ENCODE data around the gene VIPAS39.

VIPAS39 gene

DNA sequence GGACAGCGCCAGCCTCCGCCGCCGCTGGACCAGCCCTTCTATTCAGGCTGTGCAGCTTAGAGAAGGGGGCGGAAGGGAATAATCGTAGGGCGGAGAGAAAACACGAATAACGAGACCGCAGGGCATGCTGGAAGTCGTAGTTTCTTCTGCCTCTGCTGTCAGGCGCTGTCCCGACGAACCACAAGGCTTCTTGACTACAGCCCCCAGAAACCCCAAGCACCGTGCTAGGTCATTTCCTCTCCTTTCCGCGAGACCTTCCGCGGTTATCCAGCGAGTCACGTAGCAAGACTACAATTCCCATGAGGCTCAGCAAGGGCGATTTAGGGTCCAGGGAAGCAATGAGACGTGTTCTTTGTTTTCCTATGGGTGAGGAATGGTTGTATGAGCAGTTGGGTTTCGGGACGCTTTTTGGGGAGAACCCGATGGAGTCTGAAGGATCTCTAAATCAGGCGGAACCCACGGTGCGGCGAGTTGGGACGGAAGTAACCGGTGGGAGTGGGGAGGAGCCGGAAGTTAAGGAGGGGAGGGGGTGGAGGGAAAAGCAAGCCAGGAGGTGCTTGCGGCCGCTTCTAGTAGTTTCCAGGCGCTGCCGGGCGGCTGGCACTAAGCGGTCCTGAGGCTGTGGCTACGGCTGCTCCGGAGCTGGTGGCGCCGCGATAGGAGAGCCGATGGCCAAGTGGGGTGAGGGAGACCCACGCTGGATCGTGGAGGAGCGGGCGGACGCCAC, at the start of gene VIPAS39, which contains the start of gene AHSA1:
VIPAS39 (minus strand) TSS at position 80 of the 727 bp plus-strand sequence. CDS start 3,499 bp downstream, outside the sequence.
AHSA1 (plus strand) TSS at position 572 of the 727 bp plus-strand sequence; CDS start at position 669, 97 bp downstream.
- DNase-seq (ENCODE audit: low spot score): peak; percentile 96

- no peak for DNase-seq (ENCODE audit: low spot score)
Measured at GRCh38 chr14:77505031-77505430, 47.6 kb upstream of the VIPAS39 start.

DNA sequence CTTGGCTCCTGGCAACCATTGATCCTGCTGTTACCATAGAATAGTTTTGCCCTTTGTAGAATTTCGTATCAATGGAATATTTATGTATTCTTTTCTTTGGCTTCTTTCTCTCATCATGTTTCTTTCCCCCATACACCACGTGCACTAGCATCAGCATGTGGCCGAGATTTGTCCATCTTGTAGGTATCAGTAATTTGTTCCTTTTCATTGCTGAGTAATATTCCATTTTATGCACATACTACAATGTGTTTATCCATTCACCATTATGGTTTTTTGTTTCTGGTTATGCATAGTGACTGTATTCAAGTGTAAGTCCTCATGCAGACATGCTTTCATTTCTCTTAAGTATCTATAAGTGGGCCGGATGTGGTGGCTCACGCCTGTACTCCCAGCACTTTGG, 45.7 kb upstream of the VIPAS39 start:
- no peak for DNase-seq (ENCODE audit: low spot score)

GRCh38 chr14:77502109-77502782, 44.8 kb upstream of the VIPAS39 start:
- no peak for DNase-seq (ENCODE audit: low spot score)

GRCh38 chr14:77498984-77499527, 41.7 kb upstream of the VIPAS39 start:
- DNase-seq (ENCODE audit: low spot score): peak; percentile 51

- DNase-seq (ENCODE audit: low spot score): peak; percentile 87
Measured at GRCh38 chr14:77498120-77498979, 40.9 kb upstream of the VIPAS39 start, which contains the start of gene ISM2. TSS of gene ISM2 (minus strand) at chr14:77498816. CDS start at chr14:77498793, 23 bp downstream.

GRCh38 chr14:77495334-77495733, 37.9 kb upstream of the VIPAS39 start:
- DNase-seq (ENCODE audit: low spot score): no peak

GRCh38 chr14:77491056-77491455, 33.7 kb upstream of the VIPAS39 start:
- DNase-seq (ENCODE audit: low spot score): no peak

- no peak for DNase-seq (ENCODE audit: low spot score)
Measured at GRCh38 chr14:77490347-77490986, 33.1 kb upstream of the VIPAS39 start.

- no peak for DNase-seq (ENCODE audit: low spot score)
Measured at GRCh38 chr14:77489041-77489440, 31.6 kb upstream of the VIPAS39 start.

DNA sequence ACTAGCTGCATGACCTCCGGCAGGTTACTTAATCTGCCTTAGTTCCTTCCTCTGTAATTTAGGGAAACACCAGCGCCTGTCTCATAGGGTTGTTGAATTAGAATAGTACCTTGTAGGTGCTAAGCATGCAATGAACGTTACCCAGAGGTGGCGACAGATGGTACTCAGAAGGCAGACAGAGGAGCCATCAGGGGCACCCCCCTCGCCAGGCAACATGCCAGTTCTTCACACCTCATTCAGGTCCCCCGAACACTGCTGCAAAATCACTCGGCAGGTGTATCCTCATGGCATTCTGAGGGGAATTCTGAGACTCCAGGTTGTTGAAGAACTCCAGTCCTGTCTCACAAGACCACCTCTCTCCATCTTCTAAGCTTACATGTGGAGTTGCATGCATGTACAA, 31.2 kb upstream of the VIPAS39 start:
- DNase-seq (ENCODE audit: low spot score): no peak

- DNase-seq (ENCODE audit: low spot score): peak; percentile 84
Measured at GRCh38 chr14:77485901-77486678, 28.7 kb upstream of the VIPAS39 start.

- peak; percentile 53 for DNase-seq (ENCODE audit: low spot score)
Measured at GRCh38 chr14:77485256-77485655, 27.9 kb upstream of the VIPAS39 start.

DNA sequence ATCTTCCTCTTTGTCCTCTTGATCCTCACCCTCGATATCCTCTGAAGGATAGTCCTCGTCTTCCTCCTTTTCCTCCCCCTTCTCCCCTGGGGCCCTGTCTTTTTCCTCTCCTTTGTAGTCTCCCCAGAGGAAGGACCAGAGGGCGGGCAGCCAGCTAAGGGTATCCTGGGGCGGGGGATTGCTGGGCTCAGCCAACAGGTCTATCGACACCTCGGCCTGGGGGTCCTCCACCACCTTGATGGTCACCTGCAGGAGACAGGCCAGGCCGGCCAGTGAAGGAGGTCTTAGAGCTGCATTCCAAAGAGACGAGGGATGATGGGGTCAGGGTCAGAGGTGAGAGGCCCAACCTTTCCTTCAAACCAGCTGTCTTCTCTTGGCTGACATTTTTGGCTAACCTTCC, 25.0 kb upstream of the VIPAS39 start:
- DNase-seq (ENCODE audit: low spot score): no peak

DNA sequence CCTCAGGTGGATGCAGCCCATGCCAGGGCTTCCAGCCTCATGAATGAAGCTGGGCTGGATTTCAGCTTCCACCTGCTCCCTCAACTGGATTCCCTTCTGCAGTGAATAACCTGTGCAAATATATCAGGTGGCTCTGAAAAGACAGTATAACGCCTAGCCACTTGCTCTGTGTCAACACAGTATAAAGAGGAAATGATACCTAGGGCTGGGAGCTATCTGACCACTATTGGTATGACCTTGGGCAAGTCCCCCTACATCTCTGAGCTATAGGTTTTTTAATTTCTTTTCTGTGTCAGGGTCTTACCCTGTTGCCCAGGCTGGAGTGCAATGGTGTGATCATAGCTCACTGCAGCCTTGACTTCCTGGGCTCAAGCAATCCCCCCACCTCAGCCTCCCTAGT, 21.4 kb upstream of the VIPAS39 start:
- no peak for DNase-seq (ENCODE audit: low spot score)

DNA sequence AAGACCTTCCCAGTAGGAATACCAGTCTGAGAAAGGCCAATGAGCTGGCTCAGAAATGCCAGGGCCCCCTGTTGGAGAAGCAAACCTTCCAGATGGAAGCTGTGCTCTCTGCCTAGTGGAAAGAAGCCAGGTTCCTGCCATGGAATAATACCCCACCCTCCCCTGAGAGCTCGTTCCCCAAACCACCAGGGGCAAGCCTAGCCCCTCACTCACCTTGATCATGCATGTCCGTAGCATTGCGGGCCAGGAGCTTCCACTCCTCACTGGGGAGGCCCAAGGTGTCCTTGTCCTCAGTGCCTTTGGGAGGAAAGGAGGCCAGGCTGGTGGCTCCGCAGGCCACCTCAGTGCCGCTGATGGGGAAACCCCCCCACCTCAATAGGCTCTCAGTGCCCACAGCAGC, 20.6 kb upstream of the VIPAS39 start:
- DNase-seq (ENCODE audit: low spot score): no peak

DNA sequence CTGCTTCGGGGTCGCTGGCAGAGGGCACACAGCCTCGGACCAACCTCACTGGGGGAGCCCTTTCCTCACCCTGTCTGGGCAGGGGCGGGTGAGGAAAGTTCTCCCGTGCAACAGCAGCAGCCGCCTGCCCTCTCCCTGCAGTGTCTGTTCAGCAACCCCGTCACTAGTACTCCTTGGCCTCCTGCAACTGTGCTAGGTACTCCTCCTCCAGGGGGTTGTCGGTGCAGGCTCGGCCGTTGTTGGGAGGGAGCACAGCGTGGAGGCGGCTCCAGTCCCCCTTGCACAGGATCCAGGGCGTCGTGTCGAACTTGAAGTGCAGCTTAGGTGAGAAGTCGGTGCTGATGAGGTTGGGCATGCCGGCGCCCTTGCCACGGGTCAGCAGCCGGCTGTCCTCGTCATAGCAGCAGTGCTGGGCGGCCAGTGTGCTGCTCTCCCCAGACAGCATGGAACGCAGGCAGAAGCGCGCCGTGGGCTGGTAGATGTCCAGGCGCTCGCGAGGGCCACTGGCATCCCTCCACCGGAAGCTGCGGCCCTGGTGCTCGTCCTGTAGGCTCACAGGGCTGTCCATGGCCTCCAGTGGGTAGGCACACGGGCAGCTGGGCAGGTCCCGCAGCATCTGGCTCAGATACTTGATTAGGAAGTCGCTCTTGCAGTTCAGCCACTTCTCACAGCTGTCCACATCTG, 18.2 kb upstream of the VIPAS39 start:
- DNase-seq (ENCODE audit: low spot score): no peak

- peak; percentile 35 for DNase-seq (ENCODE audit: low spot score)
Measured at GRCh38 chr14:77474479-77475177, 17.2 kb upstream of the VIPAS39 start.

- no peak for DNase-seq (ENCODE audit: low spot score)
Measured at GRCh38 chr14:77473921-77474320, 16.5 kb upstream of the VIPAS39 start.

Data from AG20443 (cell line).